Testis (tissue), 3 donors: ENCODE results near the gene LYST. TPM values are rescaled to one million over a fixed set of nuclear protein-coding genes. Genes with fewer than 3 reads are reported as not detected.
A peak's percentile ranks its signal among the peaks of the same experiment; 100 is the strongest.
"Not testable (repeated sequence)": the region's sequence is repeated elsewhere in the genome, so short reads cannot be mapped to it uniquely, and the experiment has no call there.

Experiments used
- DNase-seq: peaks from one replicate; pipeline ENCODE4 v3.0.0-alpha.2; 2019
- H3K27ac ChIP-seq, 2 donors: fragments of 200-600 bp; sonication (generic); one replicate each; pipeline ENCODE4 v1.5.1; 2019
- H3K27me3 ChIP-seq: fragments of 200-600 bp; sonication (generic); one replicate; pipeline ENCODE4 v1.5.1; 2019
- H3K36me3 ChIP-seq: fragments of 200-600 bp; sonication (generic); one replicate; pipeline ENCODE4 v1.5.1; 2017; ENCODE audit warnings: low read depth; ENCODE audit errors: missing control alignments
- H3K4me1 ChIP-seq: fragments of 200-600 bp; sonication (generic); one replicate; pipeline ENCODE4 v1.5.1; 2019
- H3K4me3 ChIP-seq, 2 donors: fragments of 200-600 bp; sonication (generic); one replicate each; pipeline ENCODE4 v1.5.1; 2017 to 2019
- H3K9me3 ChIP-seq: fragments of 200-600 bp; sonication (generic); one replicate; pipeline ENCODE4 v1.5.1; 2017
- POLR2A ChIP-seq: fragments of 450-650 bp; IDR thresholded peaks from one replicate; pipeline ENCODE4 v1.6.1; 2017; ENCODE audit warnings: antibody characterized with exemption, mild to moderate bottlenecking, moderate library complexity
- WGBS, 2 donors: methylation state at CpG; one replicate each; pipeline ENCODE4 v1.1.5; 2018; 5-methylcytosine and 5-hydroxymethylcytosine counted together
- intact Hi-C: fragments of 100-400 bp; cut with DNase I; formaldehyde crosslinking; loops from one replicate; pipeline ENCODE4 v1.15.1; 2023; ENCODE audit warnings: low total_unique reads
- polyA plus RNA-seq: library from polyadenylated mRNA; stranded (reverse); fragments of 350-450 nt; fragmentation: Illumina TruSeq; extraction: RNeasy Lipid Tissue Mini Kit (QIAGEN cat#74804); gene quantifications from one replicate; pipeline ENCODE4 v1.2.3, GENCODE V29; 2014; ENCODE audit warnings: low read depth, low replicate concordance; ENCODE audit not compliant: insufficient read depth
- total RNA-seq, 2 donors: library from RNA; depleted of rRNA; stranded (reverse); fragments of >200 nt; gene quantifications; one replicate each; pipeline ENCODE4 v1.2.3, GENCODE V29; 2016
- TF ChIP-seq, protein P1 (sequence below), 3 experiments: fragments of 450-650 bp in 2 of 3; fragments of 200-600 bp in 1 of 3; sonication (generic) in 1 of 3; IDR thresholded peaks; one replicate each; pipeline ENCODE4 v1.5.1; 2016 to 2019; ENCODE audit warnings: antibody characterized with exemption in 3 of 3, mild to moderate bottlenecking in 2 of 3, moderate library complexity in 1 of 3

Gene LYST
- total and polyA plus RNA-seq, 3 donors from 2014 or later: 22.9 to 69.1 (median 60.9) TPM

- Histone ChIP-seq H3K4me1 (peaks cover 21% of the 10 kb centered on the region), H3K36me3 (no peaks in the 10 kb centered on the region), H3K27ac (peak overlapping the region in 1 of 2 donors; percentile 10), H3K9me3 (no peaks in the 10 kb centered on the region), H3K4me3 (no peak overlapping the region), H3K27me3 (no peaks in the 10 kb centered on the region)
- DNase-seq: no peak
- intact Hi-C loops: no loop called here
- TF ChIP-seq, protein P1, sequence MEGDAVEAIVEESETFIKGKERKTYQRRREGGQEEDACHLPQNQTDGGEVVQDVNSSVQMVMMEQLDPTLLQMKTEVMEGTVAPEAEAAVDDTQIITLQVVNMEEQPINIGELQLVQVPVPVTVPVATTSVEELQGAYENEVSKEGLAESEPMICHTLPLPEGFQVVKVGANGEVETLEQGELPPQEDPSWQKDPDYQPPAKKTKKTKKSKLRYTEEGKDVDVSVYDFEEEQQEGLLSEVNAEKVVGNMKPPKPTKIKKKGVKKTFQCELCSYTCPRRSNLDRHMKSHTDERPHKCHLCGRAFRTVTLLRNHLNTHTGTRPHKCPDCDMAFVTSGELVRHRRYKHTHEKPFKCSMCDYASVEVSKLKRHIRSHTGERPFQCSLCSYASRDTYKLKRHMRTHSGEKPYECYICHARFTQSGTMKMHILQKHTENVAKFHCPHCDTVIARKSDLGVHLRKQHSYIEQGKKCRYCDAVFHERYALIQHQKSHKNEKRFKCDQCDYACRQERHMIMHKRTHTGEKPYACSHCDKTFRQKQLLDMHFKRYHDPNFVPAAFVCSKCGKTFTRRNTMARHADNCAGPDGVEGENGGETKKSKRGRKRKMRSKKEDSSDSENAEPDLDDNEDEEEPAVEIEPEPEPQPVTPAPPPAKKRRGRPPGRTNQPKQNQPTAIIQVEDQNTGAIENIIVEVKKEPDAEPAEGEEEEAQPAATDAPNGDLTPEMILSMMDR (IDR thresholded peaks at IDR 0.05): no peak
- TF ChIP-seq POLR2A: no peak
- 90 to 94% methylated on average over 3 of the region's 3 CpGs for WGBS, 2 donors
Measured at GRCh38 chr1:235625340-235625739, 241.4 kb downstream of the LYST start.

- H3K9me3 ChIP-seq: no peaks in the 10 kb centered on the region
- intact Hi-C loops: no loop called here
- TF ChIP-seq, protein P1 (IDR thresholded peaks at IDR 0.05): no peak
- TF ChIP-seq POLR2A: no peak
- no peak overlapping the region for H3K4me3 ChIP-seq
- DNase-seq: no peak
- no peaks in the 10 kb centered on the region for H3K36me3 ChIP-seq
- H3K27ac ChIP-seq: peak overlapping the region in 1 of 2 donors; percentile 10
- no peaks in the 10 kb centered on the region for H3K27me3 ChIP-seq
- 21 to 25% methylated on average over 8 of the region's 8 CpGs for WGBS, 2 donors
- peaks cover 21% of the 10 kb centered on the region for H3K4me1 ChIP-seq
Measured at GRCh38 chr1:235624721-235625333, 241.9 kb downstream of the LYST start.

DNA sequence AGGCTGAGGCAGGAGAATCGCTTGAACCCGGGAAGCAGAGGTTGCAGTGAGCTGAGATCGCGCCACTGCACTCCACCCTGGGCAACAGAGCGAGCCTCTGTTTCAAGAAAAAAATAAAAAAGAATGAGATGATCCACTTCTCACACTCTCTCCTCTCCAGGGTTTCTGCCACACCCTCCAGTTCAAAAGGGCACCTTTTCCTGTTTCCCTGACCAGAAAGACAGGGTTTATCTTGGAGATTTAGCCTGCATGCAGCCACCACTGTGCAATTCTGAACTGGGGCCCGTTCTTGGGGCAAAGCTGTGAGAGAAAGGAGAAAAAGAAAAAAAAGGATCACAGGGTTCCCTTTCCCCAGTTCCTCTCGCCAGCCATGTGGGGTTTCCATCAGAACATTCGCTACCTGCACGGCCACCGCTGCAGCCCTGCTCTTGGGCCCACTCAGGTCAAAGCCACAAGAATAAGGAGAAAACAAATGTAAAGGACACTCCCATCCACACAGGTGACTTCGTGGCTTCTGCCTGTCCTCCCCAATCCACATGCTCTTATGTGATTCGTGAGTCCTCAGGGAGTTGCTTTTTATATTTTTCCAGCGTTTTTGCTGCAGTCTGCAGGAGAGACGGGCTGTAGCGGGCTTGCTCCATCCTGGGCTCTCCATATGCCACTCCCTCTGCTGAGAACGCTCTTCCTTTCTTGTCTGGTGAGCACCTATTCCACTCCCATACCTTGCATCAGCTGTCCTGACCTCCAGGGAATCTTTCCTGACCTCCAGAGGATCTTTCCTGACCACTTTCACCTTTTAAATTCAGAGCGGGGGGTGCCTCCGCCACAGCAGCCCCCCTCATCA, 243.5 kb downstream of the LYST start:
- Histone ChIP-seq H3K4me3 (no peak overlapping the region), H3K4me1 (peaks cover 21% of the 10 kb centered on the region), H3K27me3 (no peaks in the 10 kb centered on the region), H3K9me3 (no peaks in the 10 kb centered on the region), H3K27ac (no peak overlapping the region), H3K36me3 (no peaks in the 10 kb centered on the region)
- intact Hi-C loops: no loop called here
- no peak for TF ChIP-seq POLR2A
- TF ChIP-seq, protein P1 (IDR thresholded peaks at IDR 0.05): no peak
- WGBS, 2 donors: 78 to 83% methylated on average over 18 of the region's 18 CpGs
- no peak for DNase-seq

DNA sequence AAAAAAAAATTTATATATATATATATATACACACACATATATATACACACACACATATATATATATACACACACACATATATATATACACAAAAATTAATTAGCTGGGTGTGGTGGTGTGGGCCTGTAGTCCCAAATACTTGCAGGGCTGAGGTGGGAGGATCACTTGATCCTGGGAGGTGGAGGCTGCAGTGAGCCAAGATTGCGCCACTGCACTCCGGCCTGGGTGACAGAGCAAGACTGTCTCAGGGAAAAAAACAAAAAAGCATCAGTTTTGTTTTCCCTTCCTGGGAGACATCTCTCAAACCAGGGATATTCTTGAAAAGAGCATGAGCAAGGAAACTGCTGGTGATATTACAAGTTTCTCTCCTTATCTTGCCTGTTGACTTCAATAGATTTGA, 247.6 kb downstream of the LYST start:
- H3K9me3 ChIP-seq, H3K27me3 ChIP-seq, H3K4me3 ChIP-seq, intact Hi-C loops, H3K27ac ChIP-seq, DNase-seq, H3K36me3 ChIP-seq: not testable (repeated sequence)
- H3K4me1 ChIP-seq: peaks cover 10% of the 10 kb centered on the region
- 72 to 74% methylated on average over 2 of the region's 2 CpGs for WGBS, 2 donors

- intact Hi-C loops: no loop called here
- no peak overlapping the region for H3K27ac ChIP-seq
- H3K36me3 ChIP-seq: no peaks in the 10 kb centered on the region
- no peaks in the 10 kb centered on the region for H3K27me3 ChIP-seq
- no peak for DNase-seq
- H3K4me1 ChIP-seq: no peaks in the 10 kb centered on the region
- no peak for TF ChIP-seq POLR2A
- TF ChIP-seq, protein P1 (IDR thresholded peaks at IDR 0.05): no peak
- 76 to 83% methylated on average over 3 of the region's 3 CpGs for WGBS, 2 donors
- no peak overlapping the region for H3K4me3 ChIP-seq
- no peaks in the 10 kb centered on the region for H3K9me3 ChIP-seq
Measured at GRCh38 chr1:235617808-235618207, 248.9 kb downstream of the LYST start.
